ENCODE data around the gene SMIM26.
"Not testable (repeated sequence)": the region's sequence is repeated elsewhere in the genome, so short reads cannot be mapped to it uniquely, and the experiment has no call there.

The SMIM26 gene

GRCh38 chr20:18566892-18567738 is at the start of gene SMIM26:
TSS of gene SMIM26 (plus strand) at chr20:18567432. CDS start at chr20:18567479, 47 bp downstream.
- peak; percentile 92 to 93 for DNase-seq

- not testable (repeated sequence) for DNase-seq
These were observed 45.2 kb upstream of the SMIM26 start for GRCh38 chr20:18522066-18522465.

GRCh38 chr20:18523066-18523465 is 44.2 kb upstream of the SMIM26 start:
- no peak for DNase-seq

GRCh38 chr20:18524646-18525045 is 42.6 kb upstream of the SMIM26 start:
- peak; percentile 41 to 55 for DNase-seq

- not testable (repeated sequence) for DNase-seq
These were observed 40.5 kb upstream of the SMIM26 start for GRCh38 chr20:18526761-18527160.

- DNase-seq = no peak
These were observed 39.9 kb upstream of the SMIM26 start for GRCh38 chr20:18527339-18527738.

- DNase-seq = peak in 1 of 2 experiments; percentile 12
These were observed 39.4 kb upstream of the SMIM26 start for GRCh38 chr20:18527836-18528235.

- DNase-seq = no peak
These were observed 38.2 kb upstream of the SMIM26 start for GRCh38 chr20:18529041-18529440.

- no peak for DNase-seq
These were observed 34.6 kb upstream of the SMIM26 start for GRCh38 chr20:18532626-18533025.

GRCh38 chr20:18533491-18533890 is 33.7 kb upstream of the SMIM26 start:
- no peak for DNase-seq

GRCh38 chr20:18533978-18534644 is 33.1 kb upstream of the SMIM26 start:
- no peak for DNase-seq

- no peak for DNase-seq
These were observed 29.6 kb upstream of the SMIM26 start for GRCh38 chr20:18537651-18538050.

- DNase-seq = no peak
These were observed 25.5 kb upstream of the SMIM26 start for GRCh38 chr20:18541741-18542140.

- no peak for DNase-seq
These were observed 24.0 kb upstream of the SMIM26 start for GRCh38 chr20:18543216-18543615.

- no peak for DNase-seq
These were observed 23.3 kb upstream of the SMIM26 start for GRCh38 chr20:18543932-18544331.

- no peak for DNase-seq
These were observed 21.7 kb upstream of the SMIM26 start for GRCh38 chr20:18545566-18545965.

- DNase-seq = no peak
These were observed 18.8 kb upstream of the SMIM26 start for GRCh38 chr20:18548465-18548864.

GRCh38 chr20:18553746-18554145 is 13.5 kb upstream of the SMIM26 start:
- DNase-seq = no peak

GRCh38 chr20:18567739-18568091 is 483 bp downstream of the SMIM26 start:
- DNase-seq = no peak

GRCh38 chr20:18571009-18571408 is 3.8 kb downstream of the SMIM26 start:
- no peak for DNase-seq

- no peak for DNase-seq
These were observed 4.3 kb downstream of the SMIM26 start for GRCh38 chr20:18571578-18571977.

- DNase-seq = no peak
These were observed 10.7 kb downstream of the SMIM26 start for GRCh38 chr20:18577942-18578341.

- DNase-seq = no peak
These were observed 11.3 kb downstream of the SMIM26 start for GRCh38 chr20:18578581-18578980.

- no peak for DNase-seq
These were observed 12.8 kb downstream of the SMIM26 start for GRCh38 chr20:18580012-18580411.

Data from SW 1271 (cell line).